GM04503 (cell line): Measurements from ENCODE around the gene DNAJC8.

Experiments used
- DNase-seq: peaks from one replicate; pipeline ENCODE4 v3.0.0-alpha.2; 2012; ENCODE audit warnings: low read depth

The DNAJC8 gene

GRCh38 chr1:28249013-28249865 lies 16.4 kb upstream of the DNAJC8 start:
- DNase-seq = peak; percentile 50

GRCh38 chr1:28248273-28249012 lies 15.6 kb upstream of the DNAJC8 start:
- DNase-seq = peak; percentile 37

- DNase-seq = no peak
These were observed 14.9 kb upstream of the DNAJC8 start for GRCh38 chr1:28247612-28248272.

GRCh38 chr1:28246427-28246832 lies 13.6 kb upstream of the DNAJC8 start:
- DNase-seq = no peak

GRCh38 chr1:28244549-28245251 lies 11.9 kb upstream of the DNAJC8 start:
- DNase-seq = no peak

- no peak for DNase-seq
These were observed 11.0 kb upstream of the DNAJC8 start for GRCh38 chr1:28243685-28244311.

GRCh38 chr1:28241638-28242241 lies 8.9 kb upstream of the DNAJC8 start:
- no peak for DNase-seq

GRCh38 chr1:28240024-28240423 lies 7.2 kb upstream of the DNAJC8 start:
- no peak for DNase-seq

GRCh38 chr1:28239004-28239403 lies 6.2 kb upstream of the DNAJC8 start:
- no peak for DNase-seq

GRCh38 chr1:28236656-28237322 lies 4.0 kb upstream of the DNAJC8 start:
- no peak for DNase-seq

GRCh38 chr1:28235755-28236655 lies 3.2 kb upstream of the DNAJC8 start, which contains the start of gene ATP5IF1:
Gene ATP5IF1, plus strand, starts transcription at chr1:28236124. Its CDS starts 60 bp downstream, at chr1:28236184.
- DNase-seq = peak; percentile 91

- no peak for DNase-seq
These were observed 406 bp upstream of the DNAJC8 start for GRCh38 chr1:28233264-28233606.

GRCh38 chr1:28229996-28230395 lies 2.8 kb downstream of the DNAJC8 start:
- DNase-seq = no peak

- DNase-seq = no peak
These were observed 3.7 kb downstream of the DNAJC8 start for GRCh38 chr1:28229089-28229488.

- no peak for DNase-seq
These were observed 19.5 kb downstream of the DNAJC8 start for GRCh38 chr1:28213315-28213714.

- DNase-seq = no peak
These were observed 23.1 kb downstream of the DNAJC8 start for GRCh38 chr1:28209700-28210099.

- DNase-seq = no peak
These were observed 23.9 kb downstream of the DNAJC8 start for GRCh38 chr1:28208818-28209441.

GRCh38 chr1:28205243-28205642 lies 27.6 kb downstream of the DNAJC8 start:
- no peak for DNase-seq

GRCh38 chr1:28200234-28200873 lies 32.5 kb downstream of the DNAJC8 start:
- no peak for DNase-seq
